GM20431 (cell line): Measurements from ENCODE around the gene CAPZA2.

Source experiments
- in situ Hi-C: fragments of 300-500 bp; cut with MseI, MboI; formaldehyde crosslinking; loops from one replicate; pipeline ENCODE4 v1.15.0; 2020; ENCODE audit warnings: low sequenced_read_pairs; ENCODE audit not compliant: unreplicated experiment

The CAPZA2 gene

DNA sequence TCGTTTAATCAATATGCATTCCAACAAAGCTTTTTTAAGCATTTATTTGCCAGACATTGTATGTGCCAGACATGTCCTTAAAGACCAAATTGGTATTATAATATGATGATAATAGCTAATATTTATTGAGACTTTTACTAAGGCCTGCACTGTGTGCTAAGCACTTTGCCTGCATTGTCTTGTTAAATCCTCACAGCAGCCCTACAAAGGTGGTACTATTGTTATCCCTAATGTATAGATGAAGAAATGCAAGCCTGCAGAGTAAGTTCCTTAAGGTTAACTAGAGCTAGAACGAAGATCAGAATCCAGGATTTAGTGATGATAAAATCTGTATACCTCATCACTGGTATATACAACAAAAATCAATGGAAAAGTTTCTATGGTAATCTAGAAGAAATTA lies 5.3 kb upstream of the CAPZA2 start:
- in situ Hi-C loops = no loop called here

DNA sequence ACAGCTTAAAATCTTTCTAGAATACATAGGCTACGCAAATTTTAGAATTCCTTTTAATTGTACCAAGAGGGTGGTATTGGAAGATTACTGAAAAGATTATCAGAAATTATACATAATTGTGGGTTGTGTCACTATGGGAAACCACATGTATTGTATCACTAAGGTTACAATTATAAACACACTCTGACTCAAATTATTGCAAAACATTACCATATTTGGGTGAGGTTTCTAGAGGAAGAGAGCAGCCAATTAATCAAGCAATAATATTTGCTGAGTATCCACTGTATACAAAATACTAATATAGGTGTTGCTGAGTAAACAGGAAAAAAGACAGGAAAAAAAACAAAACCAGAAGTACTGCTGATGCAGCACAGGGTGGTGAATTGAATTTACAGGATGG lies 3.1 kb upstream of the CAPZA2 start:
- in situ Hi-C loops = no loop called here

DNA sequence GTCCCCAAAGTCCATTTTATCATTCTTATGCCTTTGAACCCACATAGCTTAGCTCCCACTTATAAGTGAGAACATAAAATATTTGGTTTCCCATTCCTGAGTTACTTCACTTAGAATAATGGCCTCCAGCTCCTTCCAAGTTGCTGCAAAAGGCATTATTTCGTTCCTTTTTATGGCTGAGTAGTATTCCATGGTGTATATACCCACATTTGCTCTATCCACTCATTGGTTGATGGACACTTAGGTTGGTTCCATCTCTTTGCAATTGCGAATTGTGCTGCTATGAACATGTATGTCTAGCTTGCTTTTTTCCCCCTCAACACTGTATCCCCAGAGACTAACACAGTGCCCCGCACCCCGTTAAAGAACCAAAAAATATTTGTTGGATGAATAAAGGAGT lies 670 bp upstream of the CAPZA2 start:
- in situ Hi-C loops = no loop called here

DNA sequence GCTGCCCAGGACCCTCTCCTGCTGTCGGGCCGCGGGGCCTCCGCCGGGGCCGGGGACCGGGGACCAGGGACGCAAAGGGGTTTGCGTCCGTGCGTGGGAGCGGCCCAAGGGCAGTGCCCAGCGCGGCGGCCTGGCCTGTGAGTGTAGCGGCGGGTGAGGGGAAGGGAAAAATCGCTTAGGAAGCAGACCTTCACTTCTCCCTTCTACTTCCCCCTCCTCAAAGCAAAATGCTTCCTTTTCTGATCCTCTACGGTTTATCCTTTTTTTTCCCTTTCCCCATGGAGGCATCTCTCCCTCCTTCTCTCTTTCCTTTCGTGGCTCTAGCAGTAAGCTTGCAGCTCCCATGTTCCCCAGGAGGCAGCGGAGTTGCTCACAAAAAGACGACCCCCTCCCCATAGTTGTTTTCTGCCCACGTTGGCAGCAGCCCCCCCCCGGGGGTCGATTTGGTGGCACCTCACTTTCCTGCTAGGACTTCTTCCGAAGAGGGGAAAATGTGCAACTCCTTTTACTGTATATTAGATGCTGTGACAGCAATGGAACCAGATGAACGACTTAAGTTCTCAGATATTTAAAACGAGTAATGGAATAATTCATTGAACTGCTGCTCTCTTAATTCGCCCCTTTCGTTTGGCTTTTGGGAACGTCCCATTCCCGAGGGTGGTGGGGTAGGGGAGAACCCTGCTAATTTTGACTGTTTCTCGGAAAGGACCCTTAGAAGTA lies 724 bp downstream of the CAPZA2 start:
- in situ Hi-C loops = no loop called here

DNA sequence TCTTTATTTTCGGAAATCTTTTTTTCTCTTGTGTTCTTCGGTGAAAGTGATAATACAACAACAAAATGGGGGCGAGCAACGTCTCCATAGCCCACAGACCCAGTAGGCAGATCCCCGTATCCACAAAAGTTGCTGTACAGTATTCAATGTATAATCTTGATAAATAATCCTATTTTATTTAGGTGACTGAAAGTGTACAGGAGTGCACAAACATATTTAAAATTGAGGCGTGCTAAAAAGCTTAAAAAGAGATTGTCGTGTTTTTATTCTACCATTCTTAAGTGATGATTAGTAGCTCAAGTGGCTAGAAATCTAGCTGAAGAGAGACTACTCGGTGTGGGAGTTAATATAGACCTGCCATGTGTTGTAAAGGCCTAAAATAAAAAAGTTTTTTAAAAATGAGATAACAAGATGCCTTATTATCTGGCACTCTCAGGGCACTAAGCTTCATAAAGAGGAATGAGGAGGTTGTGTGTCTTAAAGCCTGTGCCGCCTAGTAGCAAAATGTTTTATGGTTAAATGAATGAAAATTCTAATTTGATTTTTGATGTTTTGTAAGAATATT lies 1.6 kb downstream of the CAPZA2 start:
- in situ Hi-C loops = no loop called here

DNA sequence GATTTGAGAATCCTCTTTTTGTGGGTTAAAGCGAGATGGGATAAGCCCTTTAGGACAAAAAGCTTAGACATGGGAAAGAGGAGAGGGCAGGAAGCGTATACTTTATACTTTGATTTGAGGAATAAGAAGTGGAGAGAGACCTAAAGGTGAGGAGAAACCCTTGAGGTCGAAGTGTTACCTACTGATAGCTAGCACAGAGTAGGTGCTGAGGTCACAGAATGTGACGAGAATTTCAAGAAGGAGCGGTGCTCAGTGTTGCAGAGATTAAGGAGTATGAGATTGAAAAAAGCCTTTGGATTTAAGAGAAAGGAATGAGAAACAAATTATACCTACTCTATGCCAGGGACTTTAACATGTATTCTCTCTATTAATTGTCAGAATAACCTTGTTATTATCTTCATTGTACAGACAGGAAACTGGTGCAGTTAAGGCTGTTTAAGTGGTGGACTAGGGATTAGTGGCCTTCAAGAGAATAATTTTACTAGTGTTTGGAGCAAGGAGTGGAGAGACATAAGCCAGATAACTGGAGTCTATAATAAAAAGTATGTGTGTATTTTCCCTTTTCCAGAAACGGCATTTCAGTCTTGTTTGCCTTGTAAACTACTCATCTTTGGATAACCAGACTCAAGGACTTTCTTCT lies 8.8 kb downstream of the CAPZA2 start:
- in situ Hi-C loops = no loop called here

DNA sequence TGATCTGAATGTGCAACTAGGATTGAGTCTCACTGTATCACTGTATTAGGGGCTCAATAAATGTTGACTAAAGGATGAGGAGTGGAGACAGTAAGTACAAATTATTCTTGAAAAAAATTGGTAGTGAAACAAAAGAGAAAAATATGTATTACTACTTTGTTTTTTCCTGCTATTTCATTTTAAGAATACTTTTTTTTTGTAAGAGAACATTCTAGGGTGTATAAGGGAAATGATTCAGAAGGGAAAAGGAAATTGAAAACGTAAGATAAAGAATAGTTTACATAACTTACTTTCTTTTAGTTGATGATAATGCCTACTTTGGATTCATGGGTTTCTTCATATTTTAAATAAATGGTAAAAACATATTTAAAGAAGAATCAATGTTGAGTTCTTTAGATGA lies 9.6 kb downstream of the CAPZA2 start:
- in situ Hi-C loops = no loop called here

DNA sequence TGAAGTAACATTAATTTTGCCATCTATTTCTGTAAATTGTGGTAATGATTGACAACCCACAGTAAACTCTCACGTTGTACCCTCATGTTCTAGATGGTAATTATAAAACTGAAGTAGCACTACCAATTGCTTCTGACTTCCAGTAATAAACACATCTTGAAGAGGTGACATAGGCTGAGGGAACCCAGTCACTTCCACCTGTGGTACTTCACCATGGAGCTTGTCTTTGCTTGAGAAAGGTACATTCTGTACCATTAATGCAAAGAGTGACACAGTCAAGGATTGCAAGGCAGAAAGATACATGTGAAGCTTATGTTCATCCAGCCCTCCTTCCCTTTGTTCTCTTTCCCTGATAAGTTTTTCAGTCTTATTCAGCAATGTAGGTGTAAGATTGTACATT lies 11.2 kb downstream of the CAPZA2 start:
- in situ Hi-C loops = no loop called here

DNA sequence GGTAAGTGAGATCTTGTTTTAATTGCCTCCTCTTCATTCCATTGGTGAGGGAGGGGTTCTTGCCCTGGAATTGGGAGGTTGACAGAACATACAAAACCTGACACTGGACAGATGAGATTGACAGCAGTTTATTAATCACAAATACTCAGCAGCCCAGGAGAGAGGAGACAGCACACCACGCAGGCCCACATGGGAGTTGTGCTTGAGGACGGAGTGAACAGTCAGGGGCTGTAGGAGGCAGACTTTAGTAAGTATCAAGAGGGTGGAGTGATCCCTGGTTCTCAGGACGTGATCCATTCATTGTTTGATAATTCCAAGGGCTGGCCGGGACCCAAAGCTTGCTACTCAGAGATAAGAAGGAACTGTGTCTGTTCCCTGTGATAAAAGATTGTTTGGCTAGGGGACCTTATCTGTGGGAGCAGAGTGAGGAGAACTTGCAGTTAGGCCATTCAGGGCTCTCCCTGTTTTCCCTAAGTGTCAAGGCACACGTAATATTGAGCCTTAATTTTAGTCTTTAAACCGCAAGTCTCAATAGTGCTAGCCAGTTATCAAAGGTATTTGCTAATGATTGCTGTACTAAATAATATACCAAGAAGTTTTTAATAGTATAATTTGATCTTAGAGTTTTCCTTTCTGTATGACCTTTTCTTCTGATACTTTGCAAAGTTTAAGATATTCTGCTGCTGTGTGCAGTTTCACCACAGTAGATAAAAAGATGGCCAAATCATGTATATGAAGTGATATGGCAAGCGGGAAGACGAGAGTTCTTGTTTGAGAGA lies 14.5 kb downstream of the CAPZA2 start:
- in situ Hi-C loops = no loop called here

DNA sequence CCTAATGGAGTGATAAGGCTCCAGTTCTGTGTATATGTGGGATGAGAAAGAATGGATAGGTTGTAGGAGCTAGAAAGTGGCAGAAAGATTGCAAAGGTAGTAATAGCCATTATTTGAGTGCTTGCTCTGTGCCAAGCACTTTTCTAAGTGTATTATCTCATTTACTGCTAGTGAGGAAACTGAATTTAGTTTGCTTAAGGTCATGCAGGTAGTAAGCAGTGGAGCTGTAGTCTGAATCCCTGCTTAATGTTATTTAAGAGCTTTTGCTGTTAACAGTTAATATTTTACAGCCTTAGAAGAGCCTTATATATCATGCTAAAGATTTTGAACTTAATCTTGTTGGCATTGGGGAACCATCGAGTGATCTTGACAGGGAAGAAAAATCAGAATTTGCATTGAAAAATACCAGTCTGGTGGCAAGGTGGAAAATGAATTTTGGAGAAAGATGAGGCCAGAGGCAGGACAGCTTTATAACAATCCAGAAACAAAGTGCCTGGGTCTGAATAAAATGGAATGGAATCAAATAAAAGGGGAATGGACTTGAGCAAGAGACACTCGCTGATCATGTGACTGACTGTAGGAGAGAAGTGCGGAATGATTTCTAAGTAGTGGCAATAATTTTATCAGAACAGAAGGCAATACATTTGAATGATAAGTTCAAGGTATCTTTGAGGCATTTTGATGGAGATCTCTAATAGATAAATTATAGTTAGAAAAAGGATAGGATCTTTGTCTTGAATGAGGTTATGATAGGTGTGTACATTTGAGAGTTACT lies 15.2 kb downstream of the CAPZA2 start:
- in situ Hi-C loops = no loop called here

DNA sequence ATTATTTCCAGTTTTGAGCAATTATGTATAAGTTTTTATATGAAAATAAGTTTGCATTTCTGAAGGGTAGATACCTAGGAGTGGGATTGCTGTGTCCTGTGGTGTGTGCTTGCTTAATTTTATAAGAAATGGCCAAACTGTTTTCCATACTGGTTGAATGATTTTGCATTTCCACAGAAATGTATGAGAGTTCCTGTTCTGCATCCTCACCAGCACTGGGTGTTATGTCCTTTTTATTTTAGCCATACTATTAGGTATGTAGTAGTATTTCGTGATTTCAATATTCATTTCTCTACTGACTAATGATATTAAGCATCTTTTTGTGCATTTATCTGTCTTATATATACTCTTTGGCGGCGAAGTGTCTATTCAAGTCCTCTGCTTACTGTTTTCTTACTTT lies 22.3 kb downstream of the CAPZA2 start:
- in situ Hi-C loops = no loop called here

DNA sequence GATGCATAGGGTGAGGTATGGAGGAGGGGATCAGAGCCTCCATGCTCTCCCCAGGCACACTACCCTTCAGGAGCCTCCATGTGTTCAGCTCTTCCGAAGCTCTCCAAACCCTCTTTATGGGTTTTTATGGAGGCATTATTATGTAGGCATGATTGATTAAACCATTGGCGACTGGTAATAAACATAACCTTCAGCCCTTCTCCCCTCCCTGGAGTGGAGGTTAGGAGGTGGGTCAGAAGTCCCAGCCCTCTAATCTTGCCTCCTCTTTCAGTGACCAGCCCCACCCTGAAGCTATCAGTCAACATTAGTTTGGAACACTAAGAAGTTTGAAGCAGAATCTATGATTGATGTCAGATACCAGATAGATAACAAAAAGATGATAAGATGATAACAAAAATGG lies 23.3 kb downstream of the CAPZA2 start:
- in situ Hi-C loops = no loop called here

DNA sequence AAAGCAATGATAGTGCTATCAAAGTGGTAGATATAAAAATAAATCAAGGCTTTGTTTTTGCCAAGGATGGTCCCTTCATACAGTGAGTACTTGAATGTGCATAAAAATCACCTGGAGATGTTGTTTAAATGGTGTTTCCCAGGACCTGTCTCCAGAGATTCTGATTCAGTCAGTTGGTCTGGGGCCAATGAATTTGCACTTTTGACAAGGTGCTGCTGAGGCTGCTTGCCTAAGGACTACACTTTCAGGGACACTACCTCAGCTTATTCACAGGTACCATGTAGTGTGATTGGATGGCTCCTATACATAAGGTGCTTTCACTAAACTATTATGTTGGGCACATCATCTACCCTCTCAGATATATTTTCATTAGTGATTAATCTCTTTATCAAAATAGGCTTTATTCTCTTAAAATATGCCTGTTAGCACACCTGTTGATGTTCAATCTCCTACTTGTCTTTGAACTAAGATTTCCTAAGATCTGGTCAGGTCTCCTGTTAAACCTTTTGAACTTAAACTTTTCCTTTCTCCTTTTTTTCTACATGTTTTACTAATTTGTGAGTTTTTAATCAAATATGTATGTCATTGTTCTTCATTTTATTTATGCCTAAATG lies 24.3 kb downstream of the CAPZA2 start:
- in situ Hi-C loops = no loop called here

DNA sequence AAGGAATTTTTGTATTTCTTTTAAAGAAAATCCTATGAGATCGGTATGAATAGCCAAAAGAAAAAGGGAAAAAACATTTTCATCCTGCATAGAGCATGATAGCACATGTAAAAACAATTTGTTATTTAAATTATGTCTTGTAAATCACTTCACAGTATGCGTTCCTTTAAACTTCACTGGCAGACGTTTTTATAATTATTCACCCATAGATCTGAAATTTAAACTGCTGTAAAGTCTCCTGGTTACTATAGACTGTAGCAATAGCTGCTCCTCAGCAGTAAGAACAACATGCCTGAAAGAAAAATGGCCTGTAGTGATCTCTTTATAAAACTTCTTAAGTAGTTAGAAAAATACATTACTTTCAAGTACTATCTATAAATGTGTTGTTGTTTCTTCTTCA lies 26.5 kb downstream of the CAPZA2 start:
- in situ Hi-C loops = no loop called here

DNA sequence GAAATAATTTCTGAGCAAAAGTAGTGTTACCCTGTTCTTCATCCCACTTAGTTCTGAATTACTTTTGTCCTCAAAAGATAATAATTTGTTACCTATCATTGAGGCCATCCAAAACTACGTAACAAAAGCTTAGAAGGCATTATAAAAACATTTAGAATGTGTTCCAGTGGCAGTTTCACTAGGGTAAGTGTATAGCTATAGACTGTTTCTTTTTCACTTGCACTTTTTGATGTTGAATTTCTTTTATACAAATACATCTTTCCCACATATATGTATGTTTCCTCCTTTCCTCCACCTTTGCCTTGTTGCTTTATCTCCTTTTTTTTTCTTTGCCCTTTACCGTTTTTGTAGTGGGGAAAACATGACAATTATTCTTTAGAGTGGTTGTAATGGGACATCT lies 33.5 kb downstream of the CAPZA2 start:
- in situ Hi-C loops = no loop called here

DNA sequence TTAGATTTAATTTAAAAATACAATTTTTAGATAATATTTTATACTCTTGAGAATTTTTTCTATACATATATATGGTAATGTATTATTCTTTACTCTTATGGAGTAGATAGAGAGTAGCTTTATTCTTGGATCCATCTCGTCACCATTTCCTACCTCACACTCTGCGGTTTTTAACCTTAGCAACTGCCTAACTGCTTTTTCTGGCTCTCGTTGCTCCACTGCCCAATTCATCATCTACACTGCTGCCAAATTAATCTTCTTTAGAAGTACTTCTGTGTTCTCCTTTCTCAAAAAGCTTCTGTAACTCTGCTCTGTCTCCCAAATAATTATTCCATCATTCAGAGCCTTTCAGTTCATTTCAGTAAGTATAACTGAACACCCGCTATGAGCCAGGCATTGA lies 35.3 kb downstream of the CAPZA2 start:
- in situ Hi-C loops = no loop called here

DNA sequence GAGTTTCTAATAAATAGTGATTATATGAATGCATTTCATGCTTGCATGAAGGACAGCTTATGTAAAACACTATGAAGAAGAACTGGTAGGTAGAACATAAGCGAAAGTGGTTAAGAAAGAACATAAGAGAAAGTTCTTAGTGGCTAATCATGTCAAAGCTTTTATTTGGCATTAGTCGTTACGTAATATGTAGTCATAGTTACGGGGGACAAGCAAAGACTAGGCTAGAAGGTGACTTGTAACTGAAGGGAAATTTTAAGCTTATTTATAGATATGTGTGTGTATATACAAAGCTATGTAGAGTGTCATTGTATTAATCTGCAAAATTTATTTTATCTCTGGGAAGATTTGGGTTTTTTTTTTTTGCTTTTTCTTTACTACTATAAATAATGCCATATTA lies 36.9 kb downstream of the CAPZA2 start:
- in situ Hi-C loops = no loop called here

DNA sequence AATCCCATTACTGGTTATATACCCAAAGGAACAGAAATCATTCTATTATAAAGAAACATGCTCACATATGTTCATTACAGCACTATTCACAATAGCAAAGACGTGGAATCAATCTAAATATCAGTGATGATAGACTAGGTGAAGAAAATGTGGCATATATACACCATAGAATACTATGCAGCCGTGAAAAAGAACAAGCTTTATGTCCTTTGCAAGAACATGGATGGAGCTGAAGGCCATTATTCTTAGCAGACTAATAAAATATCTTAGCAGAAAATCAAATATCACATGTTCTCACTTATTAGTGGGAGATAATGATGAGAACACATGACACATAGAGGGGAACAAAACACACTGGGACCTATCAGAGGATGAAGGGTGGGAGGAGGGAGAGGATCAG lies 38.8 kb downstream of the CAPZA2 start:
- in situ Hi-C loops = no loop called here

DNA sequence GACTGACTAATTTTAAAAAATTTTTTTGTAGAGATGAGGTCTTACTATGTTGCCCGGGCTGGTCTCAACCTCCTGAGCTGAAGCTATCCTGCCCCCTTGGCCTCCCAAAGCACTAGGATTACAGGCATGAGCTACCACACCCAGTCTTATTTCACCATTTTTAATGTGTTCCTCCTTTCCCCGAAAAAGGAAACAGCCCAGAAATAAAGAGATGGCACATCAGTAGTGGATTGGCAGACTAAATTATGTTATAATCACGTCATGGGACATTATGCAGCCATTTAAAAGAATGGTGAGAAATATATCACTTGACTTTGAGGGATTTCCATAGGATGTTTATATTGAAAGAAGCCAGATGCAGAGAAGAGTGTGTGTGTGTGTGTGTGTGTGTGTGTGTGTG lies 40.5 kb downstream of the CAPZA2 start:
- in situ Hi-C loops = no loop called here

DNA sequence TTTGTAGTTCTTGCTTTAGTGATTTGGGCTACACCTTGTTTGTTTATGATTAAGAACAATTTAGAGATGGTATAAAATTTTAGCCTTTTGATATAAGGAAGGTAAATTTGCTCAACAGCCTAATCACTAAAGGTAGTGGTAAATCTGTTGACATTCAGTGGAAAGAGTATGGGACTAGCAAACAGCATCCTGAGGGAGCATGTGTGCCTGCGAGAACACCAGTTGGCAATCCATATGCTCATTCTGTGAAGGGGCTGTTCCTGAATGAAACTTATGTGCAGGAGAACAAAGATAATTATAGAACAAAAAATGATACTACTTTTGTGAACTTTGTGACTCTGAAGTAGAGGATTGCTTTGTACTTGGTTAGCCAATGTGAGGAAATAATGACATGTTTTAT lies 44.0 kb downstream of the CAPZA2 start:
- in situ Hi-C loops = no loop called here
